SK-N-SH treated with all-trans-retinoic acid at 6 μM for 48 hours (cell line): ENCODE results near the gene MTRF1.

Source experiments
- CSDC2 ChIP-seq: fragments of 250-450 bp; sonication (Bioruptor Pico); IDR thresholded peaks from 2 replicates; pipeline ENCODE4 v1.5.0; 2020; ENCODE audit warnings: mild to moderate bottlenecking, moderate library complexity
- ISL1 ChIP-seq: fragments of 250-450 bp; sonication (Bioruptor Pico); IDR thresholded peaks from 2 replicates; pipeline ENCODE4 v2.1.2; 2022; ENCODE audit warnings: mild to moderate bottlenecking, moderate library complexity
- PPARA ChIP-seq: fragments of 250-450 bp; sonication (Bioruptor Pico); IDR thresholded peaks from 2 replicates; pipeline ENCODE4 v1.5.0; 2020; ENCODE audit warnings: mild to moderate bottlenecking, borderline replicate concordance
- TCF4 ChIP-seq: fragments of 250-450 bp; sonication (Bioruptor Pico); IDR thresholded peaks from 2 replicates; pipeline ENCODE4 v1.8.0; 2021; ENCODE audit warnings: mild to moderate bottlenecking, moderate library complexity, borderline replicate concordance
- TOX ChIP-seq: fragments of 250-450 bp; sonication (Bioruptor Pico); IDR thresholded peaks from 2 replicates; pipeline ENCODE4 v1.8.0; 2021; ENCODE audit warnings: mild to moderate bottlenecking, moderate library complexity, borderline replicate concordance
- ZC3H10 ChIP-seq: fragments of 250-450 bp; sonication (Bioruptor Pico); IDR thresholded peaks from 2 replicates; pipeline ENCODE4 v1.5.1; 2021; ENCODE audit warnings: mild to moderate bottlenecking, moderate library complexity
- ZFP3 ChIP-seq: fragments of 250-450 bp; sonication (Bioruptor Pico); IDR thresholded peaks from 2 replicates; pipeline ENCODE4 v1.5.0; 2020; ENCODE audit warnings: mild to moderate bottlenecking, moderate library complexity
- ZFP30 ChIP-seq: fragments of 450-650 bp; formaldehyde crosslinking; IDR thresholded peaks from 2 replicates; pipeline ENCODE4 v1.5.0; 2022; ENCODE audit warnings: mild to moderate bottlenecking, moderate library complexity
- ZNF565 ChIP-seq: fragments of 450-650 bp; formaldehyde crosslinking; conservative IDR thresholded peaks from 2 replicates; pipeline ENCODE4 v1.5.0; 2020; ENCODE audit warnings: low read depth, mild to moderate bottlenecking, moderate library complexity
- ZNF70 ChIP-seq: fragments of 450-650 bp; formaldehyde crosslinking; IDR thresholded peaks from 2 replicates; pipeline ENCODE4 v1.5.0; 2020; ENCODE audit warnings: mild to moderate bottlenecking, moderate library complexity
- ZNF8 ChIP-seq: fragments of 450-650 bp; formaldehyde crosslinking; IDR thresholded peaks from 2 replicates; pipeline ENCODE4 v1.5.0; 2020; ENCODE audit warnings: mild to moderate bottlenecking, moderate library complexity
- TF ChIP-seq, protein P1 (sequence below): fragments of 250-450 bp; sonication (Bioruptor Pico); IDR thresholded peaks from 2 replicates; pipeline ENCODE4 v1.5.1; 2020; ENCODE audit warnings: low read depth, mild to moderate bottlenecking, moderate library complexity
- TF ChIP-seq, protein P2 (sequence below): fragments of 250-450 bp; sonication (Bioruptor Pico); IDR thresholded peaks from 2 replicates; pipeline ENCODE4 v1.8.0; 2020; ENCODE audit warnings: mild to moderate bottlenecking, moderate library complexity, borderline replicate concordance

DNA sequence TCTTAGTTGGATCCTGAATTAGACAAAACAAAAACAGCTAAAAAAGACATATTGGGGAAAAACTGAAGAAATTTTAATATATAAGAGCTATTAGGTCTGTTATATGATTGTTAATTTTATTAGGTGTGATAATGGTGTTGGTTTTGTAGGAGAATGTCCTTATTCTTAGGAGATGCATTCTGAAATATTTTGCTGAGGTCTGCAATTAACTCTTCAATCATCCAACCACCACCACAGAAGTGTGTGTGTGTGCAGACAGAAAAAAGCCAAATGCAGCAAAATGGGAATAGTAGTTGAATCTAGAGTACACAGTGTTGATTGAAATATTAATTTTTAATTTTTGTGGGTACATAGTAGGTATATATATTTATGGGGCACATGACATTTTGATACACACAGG, 56.9 kb downstream of the MTRF1 start:
- TF ChIP-seq, protein P1, sequence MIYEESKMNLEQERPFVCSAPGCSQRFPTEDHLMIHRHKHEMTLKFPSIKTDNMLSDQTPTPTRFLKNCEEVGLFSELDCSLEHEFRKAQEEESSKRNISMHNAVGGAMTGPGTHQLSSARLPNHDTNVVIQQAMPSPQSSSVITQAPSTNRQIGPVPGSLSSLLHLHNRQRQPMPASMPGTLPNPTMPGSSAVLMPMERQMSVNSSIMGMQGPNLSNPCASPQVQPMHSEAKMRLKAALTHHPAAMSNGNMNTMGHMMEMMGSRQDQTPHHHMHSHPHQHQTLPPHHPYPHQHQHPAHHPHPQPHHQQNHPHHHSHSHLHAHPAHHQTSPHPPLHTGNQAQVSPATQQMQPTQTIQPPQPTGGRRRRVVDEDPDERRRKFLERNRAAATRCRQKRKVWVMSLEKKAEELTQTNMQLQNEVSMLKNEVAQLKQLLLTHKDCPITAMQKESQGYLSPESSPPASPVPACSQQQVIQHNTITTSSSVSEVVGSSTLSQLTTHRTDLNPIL (CRISPR knock-in tag): no peak
- TF ChIP-seq, protein P2, sequence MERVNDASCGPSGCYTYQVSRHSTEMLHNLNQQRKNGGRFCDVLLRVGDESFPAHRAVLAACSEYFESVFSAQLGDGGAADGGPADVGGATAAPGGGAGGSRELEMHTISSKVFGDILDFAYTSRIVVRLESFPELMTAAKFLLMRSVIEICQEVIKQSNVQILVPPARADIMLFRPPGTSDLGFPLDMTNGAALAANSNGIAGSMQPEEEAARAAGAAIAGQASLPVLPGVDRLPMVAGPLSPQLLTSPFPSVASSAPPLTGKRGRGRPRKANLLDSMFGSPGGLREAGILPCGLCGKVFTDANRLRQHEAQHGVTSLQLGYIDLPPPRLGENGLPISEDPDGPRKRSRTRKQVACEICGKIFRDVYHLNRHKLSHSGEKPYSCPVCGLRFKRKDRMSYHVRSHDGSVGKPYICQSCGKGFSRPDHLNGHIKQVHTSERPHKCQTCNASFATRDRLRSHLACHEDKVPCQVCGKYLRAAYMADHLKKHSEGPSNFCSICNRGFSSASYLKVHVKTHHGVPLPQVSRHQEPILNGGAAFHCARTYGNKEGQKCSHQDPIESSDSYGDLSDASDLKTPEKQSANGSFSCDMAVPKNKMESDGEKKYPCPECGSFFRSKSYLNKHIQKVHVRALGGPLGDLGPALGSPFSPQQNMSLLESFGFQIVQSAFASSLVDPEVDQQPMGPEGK (CRISPR knock-in tag): no peak
- TF ChIP-seq ZNF565 (CRISPR knock-in tag) (no peak), ZNF8 (CRISPR knock-in tag) (no peak), ZFP3 (no peak), TCF4 (no peak), PPARA (no peak), ZFP30 (CRISPR knock-in tag) (no peak), ZC3H10 (CRISPR knock-in tag) (no peak), ISL1 (no peak), ZNF70 (CRISPR knock-in tag) (no peak), TOX (no peak), CSDC2 (CRISPR knock-in tag) (no peak)
